ENCODE results near the gene PDE1A.
A peak's percentile ranks its signal among the peaks of the same experiment; 100 is the strongest.

Gene PDE1A

DNA sequence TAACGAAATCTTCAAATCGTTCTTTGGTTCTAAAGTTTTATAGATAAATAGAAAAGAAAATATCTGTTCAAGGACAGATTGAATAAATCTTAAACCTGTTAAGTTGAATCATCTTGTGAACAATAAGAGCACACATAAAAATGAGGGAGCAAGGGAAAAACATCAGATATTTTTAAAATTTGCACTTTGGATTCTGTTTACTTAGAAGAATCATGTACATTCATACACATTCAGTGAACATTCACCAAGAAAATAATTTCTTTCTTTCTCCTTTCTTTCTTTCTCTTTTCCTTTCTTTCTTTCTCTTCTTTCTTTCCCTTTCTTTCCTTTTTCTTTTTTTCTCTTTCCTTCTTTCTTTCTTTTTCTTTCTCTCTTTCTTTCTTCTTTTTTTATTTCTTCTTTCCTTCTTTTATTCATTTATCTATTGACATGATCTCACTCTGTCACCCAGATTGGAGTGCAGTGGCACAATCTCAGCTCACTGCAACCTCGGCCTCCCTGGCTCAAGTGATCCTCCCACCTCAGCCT lies 164.9 kb downstream of the PDE1A start:
- DNase-seq, result no peak

DNA sequence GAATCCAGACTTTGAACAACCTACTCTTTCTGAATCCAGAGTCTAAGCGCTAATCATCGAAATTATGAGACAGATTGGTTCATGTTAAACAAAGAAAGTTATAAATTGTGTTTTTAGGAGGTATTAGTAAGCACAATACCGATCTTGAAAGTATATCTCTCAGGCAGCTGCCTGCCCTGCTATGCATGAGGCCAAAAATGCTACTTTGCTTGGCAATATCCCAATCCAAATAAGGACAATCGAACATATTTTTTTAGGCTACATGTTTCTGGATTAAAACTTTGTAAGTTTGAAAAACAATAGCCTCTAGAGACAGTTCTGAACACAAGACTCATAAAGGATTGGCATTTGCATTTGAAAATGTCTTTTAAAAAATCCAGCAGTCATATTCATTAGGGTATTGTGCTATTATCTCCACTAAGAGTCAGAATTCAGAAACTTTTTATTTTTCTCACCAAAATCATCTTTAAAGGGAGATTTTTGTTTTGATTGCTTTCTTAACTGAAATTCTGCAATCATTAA lies 167.1 kb downstream of the PDE1A start:
- DNase-seq, result peak; percentile 11 to 34

DNA sequence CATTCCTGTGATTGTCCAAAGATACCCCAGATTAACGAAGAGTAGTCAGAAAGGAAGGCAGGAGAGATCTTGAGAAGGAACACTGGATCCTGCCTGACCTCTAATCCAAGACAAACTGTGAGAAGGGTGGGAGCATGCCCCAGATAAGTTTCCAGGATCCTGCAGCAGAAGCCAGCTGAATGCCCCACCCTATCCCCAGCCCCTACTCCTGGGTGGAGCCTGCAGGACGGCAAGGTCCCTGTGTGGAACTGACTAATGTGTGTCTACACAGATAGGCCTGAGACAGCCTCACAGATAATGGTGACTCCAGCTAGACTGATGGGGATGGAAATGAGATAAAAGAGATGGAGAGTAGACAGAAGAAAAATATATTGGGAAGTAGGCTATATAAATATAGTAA lies 174.3 kb downstream of the PDE1A start:
- DNase-seq, result no peak

DNA sequence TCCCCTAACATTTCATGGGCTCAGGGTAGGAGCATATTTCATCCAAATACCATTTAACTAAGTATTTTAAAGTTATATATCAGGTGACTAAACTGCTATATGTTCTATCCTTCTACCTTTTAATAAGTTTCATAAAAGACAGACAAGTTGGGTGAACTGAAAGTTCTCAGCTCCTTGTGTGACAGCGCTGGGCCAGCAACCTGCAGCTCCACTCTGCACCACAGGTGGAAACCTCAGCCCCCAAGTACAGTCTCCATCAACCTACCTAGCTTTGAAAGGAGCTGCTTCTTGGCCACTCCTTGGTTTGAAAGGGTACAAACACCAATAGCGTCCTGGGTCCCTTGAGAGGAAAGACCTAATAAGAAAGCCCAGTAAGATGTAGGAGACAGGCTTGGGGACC lies 177.9 kb downstream of the PDE1A start:
- DNase-seq, result no peak

DNA sequence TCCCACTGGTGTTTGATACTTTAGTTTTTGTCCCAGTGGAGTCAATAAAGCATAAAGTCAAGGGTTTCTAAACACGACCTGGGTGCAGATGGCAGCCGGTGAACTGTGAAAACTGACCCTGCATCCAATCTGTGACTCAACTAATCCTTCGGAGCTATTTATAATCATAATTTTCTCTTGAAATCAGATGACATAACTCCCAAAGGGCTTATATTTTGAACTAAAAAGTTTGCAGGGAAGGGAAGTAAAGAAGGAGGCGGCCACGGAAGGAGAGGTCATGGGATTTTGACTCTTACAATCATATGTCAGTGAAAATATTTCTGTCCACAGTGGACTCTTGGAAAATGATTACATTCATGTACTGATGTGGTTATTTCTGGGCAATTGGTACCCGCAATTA lies 178.5 kb downstream of the PDE1A start:
- peak in 1 of 2 experiments; percentile 29 for DNase-seq

DNA sequence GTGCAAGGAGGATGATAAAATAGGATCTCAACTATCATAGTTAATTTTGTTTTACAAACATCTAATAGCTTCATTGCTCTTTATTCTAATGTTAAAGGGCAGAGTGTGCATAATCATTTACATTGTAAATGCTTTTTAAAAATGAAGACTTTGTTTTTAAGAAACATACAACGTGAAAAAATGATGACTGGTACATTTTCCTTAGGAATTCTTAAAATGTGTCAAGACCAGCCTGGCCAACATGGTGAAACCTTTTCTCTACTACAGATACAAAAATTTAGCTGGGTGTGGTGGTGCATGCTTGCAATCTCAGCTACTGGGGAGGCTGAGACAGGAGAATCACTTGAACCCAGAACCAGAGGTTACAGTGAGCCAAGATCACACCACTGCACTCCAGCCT lies 179.0 kb downstream of the PDE1A start:
- no peak for DNase-seq

DNA sequence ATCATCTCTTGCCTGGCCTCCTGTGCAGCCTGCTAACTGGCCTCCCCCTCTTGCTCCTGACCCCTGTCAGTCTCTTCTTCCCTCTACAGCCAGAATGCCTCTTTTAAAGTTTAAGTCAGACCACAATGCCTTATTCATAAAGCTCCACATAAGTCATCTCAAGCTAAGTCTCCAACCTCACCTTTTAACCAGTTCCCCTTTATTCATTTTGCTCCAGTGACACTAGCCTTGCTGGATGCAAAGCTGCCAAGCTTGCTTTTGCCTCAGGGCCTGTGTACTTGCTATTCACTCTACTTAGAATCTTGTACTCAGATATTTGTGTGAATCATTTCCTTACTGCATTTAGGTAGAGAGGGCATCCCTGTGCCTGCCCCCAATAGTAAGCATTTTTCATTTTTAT lies 180.9 kb downstream of the PDE1A start:
- no peak for DNase-seq

DNA sequence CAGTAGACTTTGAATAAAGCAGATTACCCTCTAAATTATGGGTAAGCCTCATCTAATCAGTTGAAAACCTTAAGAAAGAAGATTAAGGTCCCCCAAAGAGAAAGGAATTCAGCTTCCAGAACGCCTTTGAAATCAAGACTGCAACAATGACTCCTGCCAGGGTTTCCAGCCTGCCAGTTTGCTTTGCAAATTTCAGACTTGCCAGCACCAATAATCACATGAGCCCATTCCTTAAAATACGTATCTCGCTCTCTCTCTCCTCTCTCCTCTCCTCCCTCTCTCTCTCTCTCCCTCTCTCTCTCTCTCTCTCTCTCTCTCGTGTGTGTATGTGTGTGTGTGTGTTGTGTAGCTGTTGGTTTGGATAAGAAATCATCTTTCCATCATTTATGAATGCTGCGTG lies 184.2 kb downstream of the PDE1A start:
- no peak for DNase-seq

DNA sequence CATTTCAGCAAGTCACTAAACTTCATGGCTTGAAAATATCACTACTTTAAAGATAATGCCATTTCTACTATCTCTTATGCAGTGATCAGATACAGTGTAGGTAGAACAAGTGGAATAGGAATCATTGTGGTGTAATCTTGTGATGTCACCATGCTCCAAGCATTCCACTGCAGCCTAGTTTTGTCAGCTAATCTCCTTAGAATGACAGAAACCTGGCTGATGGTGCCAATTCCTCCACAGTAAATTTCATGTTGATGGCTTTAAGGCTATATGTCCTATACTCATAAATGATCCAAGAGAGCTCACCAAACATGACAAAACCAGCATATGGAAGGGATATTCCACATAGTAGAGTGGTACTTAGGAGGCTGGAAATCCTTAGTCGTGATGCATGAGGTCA lies 184.9 kb downstream of the PDE1A start:
- peak in 1 of 2 experiments; percentile 13 for DNase-seq

DNA sequence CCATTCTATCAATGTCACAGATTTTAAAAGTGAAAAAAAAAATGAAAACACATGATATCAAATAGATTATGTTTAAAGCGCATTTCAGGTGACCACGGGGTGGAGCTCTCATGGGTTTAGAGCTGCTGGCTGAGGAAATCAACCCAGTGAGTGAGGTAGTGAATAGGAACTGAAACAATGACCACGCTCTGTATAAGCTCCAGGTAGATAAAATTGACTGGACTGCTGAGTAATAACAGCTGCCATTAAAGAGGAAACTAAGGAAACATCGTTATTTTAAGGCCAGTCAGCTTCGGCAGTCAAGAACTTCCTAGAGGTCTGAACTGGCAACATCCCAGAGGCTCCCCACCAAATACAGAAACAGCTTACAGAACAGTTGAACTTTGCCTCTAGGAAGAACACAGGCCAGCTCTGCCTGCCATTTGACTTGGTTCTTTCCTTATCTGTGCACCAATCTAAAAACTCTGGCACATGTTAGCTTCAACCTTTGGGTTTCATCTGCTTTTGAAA lies 185.9 kb downstream of the PDE1A start:
- peak in 1 of 2 experiments; percentile 54 for DNase-seq

DNA sequence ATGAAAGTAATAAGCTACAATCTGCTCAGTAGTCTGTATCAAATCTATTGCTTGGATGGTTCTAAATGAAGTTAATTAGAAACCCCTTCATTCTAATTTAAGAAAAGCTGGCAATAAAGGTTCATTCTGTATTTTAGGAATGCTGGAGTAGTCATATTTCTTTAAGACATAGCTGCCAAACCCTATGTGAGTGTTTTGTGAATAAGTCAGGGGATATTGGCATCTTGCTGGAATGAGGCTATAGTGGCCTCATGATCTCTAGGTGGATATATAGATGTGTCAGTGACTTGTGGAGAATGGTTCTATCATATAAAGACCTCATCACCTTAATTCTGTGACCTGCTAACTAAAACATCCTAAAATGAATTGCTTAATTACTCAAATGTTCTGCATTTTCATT lies 196.3 kb downstream of the PDE1A start:
- DNase-seq, result no peak

DNA sequence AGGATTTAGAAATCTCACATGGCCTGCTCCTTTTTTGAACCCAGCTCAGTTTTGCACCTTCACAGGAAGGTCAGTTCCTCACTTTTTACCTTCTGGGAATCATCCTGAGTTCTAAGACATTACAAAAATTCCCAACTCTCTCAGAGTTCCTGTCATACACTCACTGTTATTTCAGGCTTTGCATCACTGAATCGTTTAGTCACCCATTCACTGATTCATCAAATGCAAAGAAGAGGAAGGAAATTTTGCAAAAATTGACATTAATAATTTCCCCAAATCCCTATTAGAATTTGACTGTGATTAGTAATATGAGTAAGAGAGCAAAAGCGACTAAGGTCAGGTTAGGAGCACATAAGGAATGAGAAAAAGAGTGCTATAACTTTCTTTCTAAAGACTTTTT lies 197.5 kb downstream of the PDE1A start:
- DNase-seq, result no peak

DNA sequence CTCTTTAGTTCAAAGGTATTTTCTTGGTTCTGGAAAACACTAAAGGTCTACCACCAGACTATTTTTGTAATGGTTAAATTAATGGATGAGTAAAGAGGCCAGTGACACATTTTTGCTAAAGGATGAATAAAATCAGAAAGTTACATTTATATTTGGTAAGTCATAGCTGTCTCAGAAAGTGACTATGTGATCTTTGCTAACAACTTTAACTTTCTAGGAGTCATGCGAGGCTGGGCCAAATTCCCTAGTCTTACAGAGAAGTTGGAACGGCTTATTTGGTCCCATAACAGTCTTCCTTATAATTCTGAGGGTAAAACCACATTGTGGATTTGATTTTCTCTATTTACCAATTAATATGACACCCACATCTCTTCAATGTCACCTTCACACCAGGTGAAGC lies 198.1 kb downstream of the PDE1A start:
- no peak for DNase-seq

DNA sequence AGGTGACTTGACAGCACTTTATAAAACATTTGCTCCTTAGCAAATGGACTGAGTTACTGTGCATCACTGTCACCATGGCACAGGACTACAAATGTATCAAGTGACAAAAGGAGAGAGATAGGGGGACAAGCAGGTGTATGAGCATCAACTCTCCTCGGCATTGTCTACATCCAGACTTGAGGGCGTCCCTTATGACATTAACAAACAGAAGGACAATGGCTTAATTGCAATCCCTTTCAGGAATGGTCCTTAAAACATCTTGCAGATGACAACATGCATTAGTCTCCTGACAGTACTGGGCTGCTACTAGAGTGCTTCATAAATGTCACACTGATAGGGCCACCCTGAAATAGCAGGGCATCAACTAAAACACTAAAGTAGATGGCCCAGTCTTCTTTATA lies 198.8 kb downstream of the PDE1A start:
- no peak for DNase-seq

DNA sequence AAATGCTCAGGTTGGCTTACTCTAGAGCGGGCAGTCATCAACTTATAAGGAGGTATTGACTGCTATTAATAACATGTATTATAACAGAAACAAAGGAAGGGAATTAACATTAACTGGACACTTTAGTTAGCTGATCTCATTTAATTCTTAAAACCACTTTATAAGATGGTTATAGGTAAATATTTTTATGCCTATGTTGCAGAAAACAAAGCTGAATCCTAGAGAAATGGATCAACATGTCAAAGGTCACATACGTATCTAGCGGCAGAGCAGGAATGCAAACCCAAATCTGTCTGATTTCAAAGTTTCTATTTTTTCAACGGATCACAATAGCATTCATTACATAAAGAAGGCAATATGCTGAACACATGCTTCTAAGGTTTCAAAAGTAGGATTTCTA lies 200.0 kb downstream of the PDE1A start:
- DNase-seq, result no peak

DNA sequence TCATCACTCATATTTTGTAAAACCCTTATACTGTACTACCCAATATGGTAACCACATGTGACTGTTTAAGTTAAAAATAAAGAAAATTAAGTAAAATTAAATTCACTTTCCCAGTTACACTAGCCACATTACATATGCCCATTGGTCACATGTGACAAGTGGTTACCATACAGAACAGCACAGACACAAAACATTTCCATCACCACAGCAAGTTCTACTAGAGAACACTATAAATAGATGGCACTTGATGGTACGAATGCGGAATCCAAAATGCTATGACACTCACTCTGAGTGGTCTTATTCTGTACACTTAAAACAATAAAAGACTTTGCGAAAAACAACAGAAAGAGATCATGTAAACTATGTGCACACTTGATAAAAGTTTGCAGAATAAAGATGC lies 202.2 kb downstream of the PDE1A start:
- DNase-seq, result no peak

DNA sequence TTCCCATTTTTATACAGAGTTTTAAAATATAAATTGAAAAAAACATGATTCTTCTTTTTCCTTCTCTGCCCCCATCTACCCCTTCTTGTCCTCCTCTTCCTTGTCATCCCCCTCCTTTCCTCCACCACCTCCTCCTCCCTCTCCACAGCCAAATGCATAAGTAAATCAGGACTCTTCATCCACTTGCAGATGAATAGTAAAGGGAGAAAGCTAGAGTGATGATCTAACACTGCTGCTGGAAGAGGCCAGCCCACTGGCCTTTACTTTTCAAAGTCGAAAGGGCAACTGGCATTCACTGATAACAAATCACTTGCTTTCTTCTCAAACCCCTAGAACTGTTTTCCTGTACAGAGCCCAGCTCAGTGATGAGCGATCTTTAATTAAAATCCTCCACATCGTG lies 205.8 kb downstream of the PDE1A start:
- no peak for DNase-seq

DNA sequence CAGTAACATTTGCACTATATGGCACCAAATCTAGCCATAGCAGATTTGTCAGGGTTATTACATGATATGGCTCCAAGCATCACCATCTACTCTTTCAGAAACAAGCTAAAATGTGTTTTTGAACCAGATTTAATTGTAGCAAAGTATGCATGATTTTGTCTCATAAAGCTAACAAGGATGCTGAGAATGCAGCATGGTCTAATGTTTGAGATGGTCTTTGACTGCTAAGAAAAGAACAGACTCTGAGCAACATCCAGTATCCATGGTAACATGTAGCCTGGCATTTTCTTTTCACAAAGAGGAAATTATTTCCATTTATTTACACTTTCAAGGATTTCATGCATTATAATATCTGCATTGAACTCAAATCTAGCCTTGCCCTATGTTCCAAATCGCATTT lies 206.5 kb downstream of the PDE1A start:
- no peak for DNase-seq

DNA sequence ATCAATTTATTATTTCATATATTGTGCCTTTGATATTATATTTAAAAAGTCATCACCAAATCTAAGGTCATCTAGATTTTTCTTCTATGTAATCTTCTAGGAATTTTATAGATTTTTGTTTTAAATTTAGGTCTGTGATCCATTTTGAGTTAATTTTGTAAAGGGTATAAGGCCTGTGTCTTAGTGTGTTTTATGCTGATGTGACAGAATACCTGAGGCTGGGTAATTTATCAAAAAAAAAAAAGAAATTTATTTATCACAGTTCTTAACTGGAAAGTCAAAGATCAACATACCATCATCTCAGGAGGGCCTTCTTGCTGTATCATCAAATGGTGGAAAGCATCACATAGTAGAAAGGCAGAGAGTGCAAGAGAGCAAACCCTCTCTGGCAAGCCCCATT lies 216.2 kb downstream of the PDE1A start:
- DNase-seq, result no peak

DNA sequence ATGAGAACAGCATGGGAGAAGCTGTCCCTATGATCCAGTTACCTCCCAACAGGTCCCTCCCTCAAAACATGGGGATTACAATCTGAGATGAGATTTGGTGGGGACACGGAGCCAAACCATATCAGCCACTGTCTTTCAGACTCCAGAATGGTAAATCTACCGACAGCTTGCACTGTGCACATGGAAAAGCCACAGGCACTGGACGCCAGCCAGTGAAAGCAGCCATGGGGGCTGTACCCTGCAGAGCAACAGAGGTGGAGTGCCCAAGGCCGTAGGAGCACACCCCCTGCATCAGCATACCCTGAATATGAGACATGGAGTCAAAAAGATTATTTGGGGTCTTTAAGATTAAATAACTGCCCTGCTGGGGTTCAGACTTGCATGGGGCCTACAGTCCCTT lies 218.4 kb downstream of the PDE1A start:
- DNase-seq, result peak in 1 of 2 experiments; percentile 68

DNA sequence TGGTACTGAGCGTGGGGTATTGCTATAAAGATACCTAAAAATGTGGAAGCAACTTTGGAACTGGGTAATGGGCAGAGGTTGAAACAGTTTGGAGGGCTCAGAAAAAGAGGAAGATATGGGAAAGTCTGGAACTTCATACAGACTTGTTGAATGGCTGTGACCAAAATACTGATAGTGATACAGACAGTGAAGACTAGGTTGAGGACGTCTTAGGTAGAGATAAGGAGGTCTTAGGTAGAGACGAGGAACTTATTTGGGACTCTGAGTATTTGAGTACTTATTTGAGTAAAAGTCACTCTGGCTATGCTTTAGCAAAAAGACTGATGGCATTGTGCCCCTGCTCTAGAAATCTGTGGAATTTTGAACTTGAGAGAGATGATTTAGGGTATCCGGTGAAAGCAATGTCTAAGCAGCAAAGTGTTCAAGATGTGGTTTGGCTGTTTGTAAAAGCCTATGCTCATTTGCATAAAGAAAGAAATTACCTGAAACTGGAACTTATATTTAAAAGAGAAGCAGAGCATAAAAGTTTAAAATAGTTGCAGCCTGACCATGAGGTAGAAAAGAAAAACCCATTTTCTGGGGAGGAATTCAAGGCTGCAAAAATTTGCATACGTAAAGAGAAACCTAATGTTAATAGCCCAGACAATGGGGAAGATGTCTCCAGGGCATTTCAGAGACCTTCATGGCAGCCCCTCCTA lies 219.6 kb downstream of the PDE1A start:
- DNase-seq, result no peak

DNA sequence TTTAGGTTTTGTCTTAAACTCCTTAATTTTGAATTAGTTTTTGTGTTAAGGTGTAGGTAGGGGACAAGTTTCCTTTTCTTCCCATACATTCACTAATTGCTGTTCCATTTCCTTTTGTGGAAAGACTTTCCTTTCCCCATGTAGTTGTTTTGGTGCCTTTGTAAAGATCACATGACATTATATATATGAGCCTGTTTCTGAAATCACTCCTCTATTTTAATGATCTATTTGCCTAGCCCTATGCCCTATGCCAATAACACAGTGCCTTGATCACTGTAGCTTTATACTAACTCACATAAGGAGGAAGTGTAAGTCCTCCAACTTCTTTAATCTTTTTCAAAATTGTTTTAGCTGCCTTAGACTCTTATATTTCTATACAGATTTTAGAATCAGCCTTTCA lies 229.3 kb downstream of the PDE1A start:
- DNase-seq, result no peak

DNA sequence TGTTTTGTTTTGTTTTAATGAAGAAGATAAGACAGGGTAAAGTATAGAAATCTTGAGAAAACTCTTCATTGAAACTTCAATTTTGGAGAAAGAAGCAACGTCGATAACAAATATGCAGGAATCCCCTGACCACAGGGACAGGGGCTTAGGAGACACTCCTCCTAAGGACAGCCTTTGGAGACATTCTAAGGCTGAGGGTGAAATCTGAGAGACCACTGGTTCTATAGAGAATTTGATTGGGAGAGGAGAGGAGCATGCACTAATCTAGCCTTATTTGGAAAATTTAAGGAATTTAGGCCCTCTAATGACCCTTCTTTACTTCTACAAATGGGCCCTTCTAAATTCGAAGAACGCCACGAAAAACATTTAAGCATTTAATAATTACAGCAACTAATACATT lies 233.5 kb downstream of the PDE1A start:
- DNase-seq, result no peak

DNA sequence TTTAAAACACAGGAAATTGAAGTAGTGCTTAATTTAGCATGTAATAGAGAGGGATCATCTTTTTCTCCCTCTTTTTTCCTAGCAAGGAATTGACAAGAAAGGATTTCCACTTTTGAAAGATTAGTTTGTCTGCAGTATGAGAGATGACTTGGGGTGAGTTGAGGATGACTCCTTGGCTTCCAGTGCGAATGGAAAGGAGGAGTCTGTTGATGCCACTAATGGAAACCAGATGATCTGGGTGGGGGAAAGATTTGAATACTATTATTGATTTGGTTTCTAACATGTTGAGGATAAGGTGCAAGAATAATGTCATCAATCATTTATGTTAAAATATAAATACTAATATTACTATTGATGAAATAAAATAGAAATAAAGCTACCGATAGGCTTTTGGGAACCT lies 235.8 kb downstream of the PDE1A start:
- no peak for DNase-seq

DNA sequence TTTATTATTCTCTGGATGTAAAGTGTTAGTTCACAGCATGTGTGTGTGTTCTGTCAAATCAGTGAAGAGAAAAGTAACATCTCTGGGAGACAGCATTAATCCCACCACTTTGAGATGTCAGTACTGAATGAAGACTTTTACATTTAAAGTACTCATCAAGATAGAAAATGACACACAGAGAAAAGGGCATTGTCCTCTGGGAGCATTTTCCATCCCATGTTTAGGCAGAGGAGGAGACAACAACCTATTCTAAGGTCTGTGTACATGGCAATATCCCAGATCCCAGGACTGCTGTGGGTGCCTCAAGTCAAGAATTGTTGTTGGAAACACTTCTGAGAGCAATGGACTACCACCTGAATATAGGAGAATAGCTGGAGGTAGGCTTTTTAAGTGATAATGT lies 239.7 kb downstream of the PDE1A start:
- DNase-seq, result no peak
